CD4-positive, alpha-beta T cell treated with Interleukin-17A for 4 hours (primary cell): ENCODE results near the gene EFCAB11.

Experiments
- DNase-seq: peaks from one replicate; pipeline ENCODE4 v3.0.0-alpha.2; 2020; ENCODE audit warnings: mixed read lengths

EFCAB11 gene

GRCh38 chr14:89811954-89812575, 142.5 kb downstream of the EFCAB11 start:
- no peak for DNase-seq

GRCh38 chr14:89810101-89810500, 144.4 kb downstream of the EFCAB11 start:
- DNase-seq: no peak

GRCh38 chr14:89807892-89808291, 146.6 kb downstream of the EFCAB11 start:
- DNase-seq: no peak

DNA sequence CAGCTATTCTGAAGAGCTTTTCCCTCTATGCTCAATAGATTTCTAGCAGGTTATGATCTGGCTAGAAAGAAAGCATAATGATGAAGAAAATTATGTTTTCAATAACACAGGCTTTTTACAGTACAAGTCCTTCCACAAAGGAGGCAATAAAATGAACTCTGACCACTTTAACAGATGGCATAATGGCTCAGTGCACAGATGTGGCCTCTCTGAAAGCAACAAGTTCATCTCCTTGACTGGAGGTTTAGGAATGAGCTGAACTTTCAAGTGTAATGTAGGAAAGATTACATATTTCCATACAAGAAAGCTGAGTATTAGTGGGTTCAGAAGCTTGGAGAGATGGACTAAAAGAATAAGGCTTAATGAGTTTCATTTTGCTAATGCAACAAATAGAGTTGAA, 147.4 kb downstream of the EFCAB11 start:
- DNase-seq: no peak

DNA sequence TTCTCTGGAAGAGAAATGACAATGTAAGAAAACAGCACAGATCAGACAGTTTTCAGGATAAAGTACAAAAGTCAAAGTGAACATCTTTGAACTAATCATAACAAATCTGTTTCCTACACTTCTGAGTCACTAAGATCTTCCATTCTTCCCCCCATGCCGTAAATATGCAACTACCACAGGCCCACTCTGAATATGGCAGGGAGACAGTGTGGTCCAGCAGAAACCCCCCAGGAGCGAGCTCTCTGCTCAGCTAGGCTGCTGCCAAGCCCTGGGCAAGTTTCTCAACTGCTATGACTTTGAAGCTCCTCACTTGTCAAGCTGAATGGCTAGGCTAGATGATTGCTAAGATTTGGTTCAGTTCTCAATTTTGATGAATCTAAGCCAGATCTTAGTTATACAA, 148.1 kb downstream of the EFCAB11 start:
- DNase-seq: no peak

DNA sequence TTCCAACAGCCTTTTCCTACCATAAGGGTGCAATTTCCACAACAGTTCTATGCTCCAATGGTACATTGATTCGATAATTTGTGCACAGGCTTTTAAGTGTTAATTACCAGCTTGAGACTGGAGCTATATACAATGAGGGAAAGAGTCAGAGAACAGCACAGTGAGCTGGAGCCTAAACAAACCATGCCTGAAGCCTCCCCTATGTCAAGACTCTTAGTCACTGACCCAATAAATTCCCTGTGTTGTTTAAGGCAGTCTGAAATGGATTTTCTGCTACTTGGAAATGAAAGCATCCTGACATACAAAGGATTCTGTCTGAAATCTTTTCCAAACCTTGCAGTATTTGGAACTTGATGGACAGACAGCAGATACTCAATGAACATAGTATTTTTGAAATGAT, 149.0 kb downstream of the EFCAB11 start:
- no peak for DNase-seq

DNA sequence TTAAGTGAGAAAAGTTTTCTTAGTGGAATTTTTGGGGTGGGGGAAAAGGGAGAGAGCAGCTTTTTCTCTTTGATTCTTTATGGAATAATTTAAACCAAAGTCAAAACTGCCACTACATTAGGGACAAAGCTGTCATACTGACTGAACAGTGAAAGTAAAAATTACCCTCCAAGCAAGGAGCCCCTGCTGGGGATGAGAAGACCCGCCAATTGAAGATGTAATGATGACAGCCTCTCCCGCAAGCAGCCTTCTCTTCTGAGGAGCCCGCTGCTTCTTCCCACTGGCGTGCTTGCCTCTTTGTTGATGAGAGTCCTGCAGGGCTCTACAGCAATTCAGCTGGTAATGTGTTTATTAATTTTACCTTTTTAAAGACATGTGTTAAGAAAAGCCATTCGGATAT, 151.0 kb downstream of the EFCAB11 start:
- no peak for DNase-seq

- no peak for DNase-seq
Measured at GRCh38 chr14:89801136-89801535, 153.4 kb downstream of the EFCAB11 start.

DNA sequence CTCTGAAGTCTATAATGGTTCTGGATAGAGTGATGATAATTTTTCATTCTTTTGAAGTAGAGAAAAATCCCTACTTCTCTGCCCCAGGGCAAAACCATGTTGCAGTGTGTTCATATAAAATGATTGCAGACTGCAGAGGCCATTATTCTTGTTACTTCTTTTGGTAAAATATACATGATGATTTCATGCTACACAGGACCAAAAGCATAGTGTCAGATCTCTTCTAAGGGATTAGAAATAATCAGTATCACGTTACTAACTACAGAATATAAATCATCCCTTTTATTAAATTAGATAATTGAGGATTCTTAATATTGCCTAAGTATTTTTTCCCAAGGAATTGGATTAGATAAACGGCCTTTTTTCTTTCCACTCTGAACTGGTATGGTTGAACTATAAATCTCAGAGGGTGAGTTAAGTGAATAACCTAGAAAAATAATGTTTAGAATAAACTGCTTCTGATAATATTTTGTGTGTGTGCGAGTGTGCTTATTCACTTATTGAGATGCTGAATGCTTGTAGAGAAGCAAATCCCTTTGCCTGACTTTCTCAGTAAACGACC, 156.2 kb downstream of the EFCAB11 start:
- DNase-seq: no peak

DNA sequence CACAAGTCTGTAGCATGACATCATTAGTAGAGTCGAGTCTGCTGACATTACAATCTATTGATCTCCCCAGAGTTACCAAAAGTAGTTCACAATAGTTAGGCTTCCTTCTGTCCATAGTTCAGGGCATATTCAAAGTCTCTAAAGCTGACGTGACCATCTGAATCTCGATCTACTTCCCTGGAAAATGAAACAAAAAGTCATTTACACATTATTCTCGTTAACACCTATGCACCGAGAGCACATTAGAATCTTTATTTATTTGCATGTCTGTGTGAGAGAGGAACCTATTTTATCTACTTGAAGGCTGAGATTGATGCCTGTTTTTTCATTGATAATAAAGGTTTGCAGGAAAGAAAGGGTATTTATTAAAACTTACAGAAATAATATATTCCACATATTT, 157.4 kb downstream of the EFCAB11 start:
- no peak for DNase-seq

GRCh38 chr14:89794096-89794495, 160.4 kb downstream of the EFCAB11 start:
- no peak for DNase-seq

DNA sequence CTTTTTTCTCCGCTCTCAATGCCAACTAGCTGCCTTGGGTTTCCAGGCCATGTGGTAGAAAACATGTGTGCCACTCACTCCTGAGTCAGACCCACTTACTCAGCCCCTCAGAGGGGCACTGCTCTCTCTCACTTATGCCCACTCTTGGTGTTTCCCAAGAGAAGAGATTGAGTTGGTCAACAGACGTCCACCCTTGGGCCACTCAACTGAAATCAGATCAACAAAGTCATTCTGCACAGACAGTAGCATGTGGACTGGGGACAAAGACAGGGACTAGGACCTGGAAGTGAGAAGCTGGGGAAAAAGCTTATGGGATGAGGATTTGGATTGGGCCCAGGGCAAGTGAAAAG, 161.2 kb downstream of the EFCAB11 start:
- no peak for DNase-seq

DNA sequence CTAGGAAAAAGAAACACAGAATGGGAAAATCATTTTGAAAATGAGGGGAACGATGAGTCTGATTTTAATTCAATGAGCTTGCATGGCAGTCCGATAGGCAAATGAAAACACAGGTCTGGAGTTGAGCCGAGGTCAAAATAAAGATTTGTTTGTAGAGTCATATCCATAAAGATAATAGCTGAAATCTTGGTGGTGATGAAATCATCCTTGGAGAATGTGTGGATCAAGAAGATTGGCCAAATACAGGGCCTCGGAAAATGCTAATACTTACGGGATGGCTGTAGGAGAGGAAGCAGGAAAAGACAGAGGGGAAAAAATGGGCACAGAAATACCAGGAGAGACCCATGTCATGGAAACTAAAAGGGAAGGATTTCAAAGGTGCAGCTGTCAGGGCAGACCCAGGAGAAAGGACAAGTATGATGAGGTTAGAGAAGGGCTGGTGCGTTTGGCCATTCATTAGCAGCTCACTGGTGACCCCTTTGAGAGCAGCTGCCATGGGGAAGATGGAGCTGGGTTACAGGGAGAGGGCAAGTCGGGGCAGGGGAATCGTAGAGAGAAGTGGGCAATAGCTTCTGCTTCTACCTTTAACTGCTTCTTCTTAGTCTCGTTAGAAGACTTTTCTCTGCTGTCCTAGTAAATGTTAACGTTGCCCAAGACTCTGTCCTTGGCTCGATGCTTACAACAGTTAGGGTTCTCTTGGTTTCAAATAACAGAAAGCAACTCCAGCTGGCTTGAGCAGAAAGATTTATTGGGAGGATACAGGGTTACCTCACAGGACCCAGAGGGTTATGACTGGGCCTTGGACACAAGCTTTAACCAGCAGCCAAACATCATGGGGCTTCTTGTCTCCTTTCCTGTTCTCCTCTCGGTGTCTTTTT, 161.8 kb downstream of the EFCAB11 start:
- DNase-seq: no peak

- no peak for DNase-seq
Measured at GRCh38 chr14:89787525-89787924, 167.0 kb downstream of the EFCAB11 start.

- DNase-seq: no peak
Measured at GRCh38 chr14:89781046-89781445, 173.5 kb downstream of the EFCAB11 start.

- no peak for DNase-seq
Measured at GRCh38 chr14:89779707-89780106, 174.8 kb downstream of the EFCAB11 start.

- DNase-seq: no peak
Measured at GRCh38 chr14:89775946-89776345, 178.6 kb downstream of the EFCAB11 start.

GRCh38 chr14:89775151-89775550, 179.4 kb downstream of the EFCAB11 start:
- no peak for DNase-seq

DNA sequence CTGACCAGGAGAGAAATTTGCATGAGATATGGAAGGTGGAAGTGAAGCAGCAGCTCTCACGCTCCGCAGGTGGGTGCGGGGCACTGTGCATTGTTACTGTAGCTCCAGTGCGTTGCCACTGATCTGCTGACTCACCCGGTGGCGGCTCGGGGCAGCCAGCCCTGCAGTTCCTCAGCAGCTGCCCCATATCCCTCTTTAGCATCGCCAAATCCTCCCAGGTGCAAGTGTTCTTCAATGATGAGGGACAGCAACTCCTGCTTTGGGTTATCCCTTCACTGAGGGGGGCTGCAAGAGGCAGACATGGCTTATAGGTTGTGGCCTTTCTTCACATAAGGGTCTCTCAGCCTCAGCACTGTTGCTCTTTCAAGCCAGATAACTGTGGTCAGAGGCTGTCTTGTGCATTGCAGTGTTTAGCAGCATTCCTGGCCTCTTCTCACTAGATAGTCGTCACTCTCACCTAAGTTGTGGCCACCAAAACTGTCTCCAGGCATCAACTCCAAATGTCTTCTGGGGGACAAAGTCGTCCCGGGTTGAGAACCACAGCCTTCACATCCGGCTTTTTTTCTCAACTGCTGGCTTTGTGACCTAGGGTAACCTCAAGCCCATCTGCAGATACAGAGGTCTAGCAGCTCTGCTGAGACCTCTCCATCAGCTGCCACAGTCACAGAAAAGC, 180.8 kb downstream of the EFCAB11 start:
- peak; percentile 80 for DNase-seq

GRCh38 chr14:89773151-89773550, 181.4 kb downstream of the EFCAB11 start:
- DNase-seq: no peak

DNA sequence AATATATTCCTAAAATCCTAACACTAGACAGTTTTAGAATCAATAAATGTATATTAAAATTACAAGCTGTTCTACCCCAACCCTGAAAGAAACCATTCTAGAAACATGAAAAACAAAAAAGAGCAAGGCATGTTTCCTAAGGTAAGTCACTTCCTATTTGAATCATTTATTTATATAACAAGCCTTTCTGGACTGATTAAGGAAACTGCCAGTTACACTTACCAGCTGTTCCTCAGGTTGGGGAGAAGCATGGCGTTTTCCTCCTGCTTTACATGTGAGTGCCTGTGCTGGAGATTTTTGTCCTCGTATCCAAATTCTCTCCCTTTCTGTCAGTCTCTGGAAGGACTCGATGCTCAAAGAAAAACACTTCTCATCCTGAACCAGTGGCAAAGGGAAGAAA, 183.3 kb downstream of the EFCAB11 start:
- no peak for DNase-seq

GRCh38 chr14:89767861-89768268, 186.7 kb downstream of the EFCAB11 start:
- DNase-seq: peak; percentile 72

GRCh38 chr14:89767131-89767530, 187.4 kb downstream of the EFCAB11 start:
- peak; percentile 8 for DNase-seq

DNA sequence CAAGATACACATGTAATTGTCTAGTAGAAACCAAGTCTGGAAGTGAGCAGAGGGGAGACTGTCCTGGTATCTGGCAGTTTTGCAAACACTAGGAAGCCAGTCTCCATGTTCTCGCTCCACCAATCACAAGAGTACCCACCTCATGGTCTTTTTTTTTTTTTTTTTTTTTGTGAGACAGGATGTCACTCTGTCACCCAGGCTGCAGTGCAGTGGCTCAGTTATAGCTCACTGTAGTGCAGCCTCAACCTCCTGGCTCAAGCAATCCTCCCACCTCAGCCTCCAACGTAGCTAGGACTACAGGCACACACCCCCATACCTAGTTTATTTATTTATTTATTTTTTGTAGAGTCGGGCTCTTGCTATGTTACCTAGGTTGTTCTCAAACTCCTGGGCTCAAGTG, 189.2 kb downstream of the EFCAB11 start:
- peak; percentile 11 for DNase-seq
